ENCODE measurements around the gene KCNAB2.

Gene KCNAB2

DNA sequence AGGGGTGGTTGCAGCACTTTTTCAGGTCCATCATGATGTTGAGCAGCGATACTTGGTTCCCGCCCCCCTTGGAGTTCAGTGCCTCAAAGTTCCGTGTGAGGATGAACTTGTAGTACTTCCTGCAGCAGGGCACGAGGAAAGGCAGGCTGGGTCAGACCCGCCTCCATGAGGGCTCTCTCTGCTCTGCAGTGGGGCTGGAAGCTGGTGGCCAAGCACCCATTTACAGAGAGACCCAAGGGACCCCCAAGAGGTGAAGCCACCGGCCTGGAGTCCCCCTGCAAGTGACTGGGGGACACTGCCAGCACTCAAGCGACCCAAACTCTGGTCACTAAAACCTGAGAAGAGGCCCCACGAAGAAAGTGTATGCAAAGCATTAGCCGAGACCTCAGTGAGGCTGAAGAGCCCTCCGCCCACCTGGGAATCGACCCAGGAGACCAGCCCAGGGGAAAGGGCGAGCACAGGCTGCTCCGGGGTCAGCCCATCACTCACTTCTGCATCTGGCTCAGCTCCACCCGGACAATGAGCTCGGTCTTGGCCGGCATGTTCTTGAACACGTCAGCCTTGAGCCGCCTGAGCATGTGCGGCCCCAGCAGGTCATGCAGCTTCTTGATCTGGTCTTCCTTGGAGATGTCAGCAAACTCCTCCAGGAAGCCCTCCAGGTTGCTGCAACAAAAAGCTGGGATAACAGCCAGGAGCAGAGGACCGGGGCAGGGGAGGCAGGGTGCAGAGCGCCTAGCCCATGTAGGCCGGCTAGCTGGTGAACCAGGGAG is 89.2 kb downstream of the KCNAB2 start:
- DNase-seq: no peak

DNA sequence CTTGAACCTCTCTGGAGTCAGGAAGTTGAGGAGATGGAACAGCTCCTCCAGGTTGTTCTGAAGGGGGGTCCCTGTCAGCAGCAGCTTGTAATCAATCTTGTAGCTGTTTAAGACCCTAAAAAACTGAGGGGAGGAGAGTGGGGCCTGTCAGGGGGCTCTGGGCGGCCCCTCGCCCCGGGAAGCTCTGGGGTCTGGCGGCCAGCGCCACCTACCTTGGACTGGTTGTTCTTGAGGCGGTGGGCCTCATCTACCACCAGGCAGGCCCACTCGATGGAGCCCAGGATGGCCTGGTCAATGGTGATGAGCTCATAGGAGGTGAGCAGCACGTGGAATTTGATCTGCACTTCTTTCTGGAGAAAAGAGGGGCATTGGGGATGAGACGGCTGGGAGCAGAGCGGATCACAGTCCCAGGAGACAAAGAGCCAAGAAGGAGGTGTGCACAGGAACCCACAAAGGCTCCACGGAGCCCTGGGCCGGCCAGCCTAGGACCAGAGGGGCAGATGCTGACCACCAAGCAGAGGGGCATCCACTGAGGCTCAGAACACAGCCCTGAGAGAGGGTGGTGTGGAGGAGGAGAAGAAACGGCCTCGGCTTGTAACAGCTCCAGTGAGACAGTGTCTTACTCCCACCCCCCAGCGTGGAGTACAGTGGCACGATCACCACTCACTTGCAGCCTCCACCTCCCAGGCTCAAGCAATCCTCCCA is 91.0 kb downstream of the KCNAB2 start:
- DNase-seq: no peak

DNA sequence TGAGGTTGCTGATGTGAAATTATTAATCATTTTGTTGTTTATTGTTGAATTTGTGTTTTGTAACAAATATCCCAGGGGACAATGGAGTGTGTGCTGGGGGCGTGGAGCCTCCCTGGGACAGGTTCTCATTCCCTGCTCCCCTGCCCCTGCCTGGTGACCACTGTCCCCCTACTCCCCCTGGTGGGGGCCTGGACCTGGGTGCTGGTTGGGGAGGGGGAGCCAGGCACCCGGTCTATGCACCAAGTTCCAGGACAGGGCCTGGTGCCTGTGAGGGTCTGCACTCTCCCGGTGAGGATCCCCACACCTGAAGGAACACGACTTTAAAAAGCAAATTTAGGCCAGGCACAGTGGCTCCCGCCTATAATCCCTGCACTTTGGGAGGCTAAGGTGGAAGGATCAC is 92.1 kb downstream of the KCNAB2 start:
- DNase-seq: no peak

DNA sequence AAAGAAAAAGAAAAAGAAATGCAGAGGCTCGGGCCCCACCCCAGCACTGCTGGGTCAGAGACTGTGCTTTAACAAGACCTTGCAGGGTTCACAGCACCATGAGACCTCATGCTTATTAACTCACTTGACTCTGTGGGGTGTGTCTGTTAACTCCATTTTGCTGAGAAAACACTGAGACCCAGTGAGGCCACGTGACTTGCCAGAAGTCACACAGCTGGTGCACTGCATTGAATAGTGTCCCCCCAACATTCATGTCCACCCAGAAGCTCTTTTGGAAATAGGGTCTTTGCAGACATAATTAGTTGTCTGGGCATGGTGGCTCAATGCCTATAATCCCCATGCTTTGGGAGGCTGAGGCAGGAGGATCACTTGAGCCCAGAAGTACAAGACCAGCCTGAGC is 94.7 kb downstream of the KCNAB2 start:
- no peak for DNase-seq

DNA sequence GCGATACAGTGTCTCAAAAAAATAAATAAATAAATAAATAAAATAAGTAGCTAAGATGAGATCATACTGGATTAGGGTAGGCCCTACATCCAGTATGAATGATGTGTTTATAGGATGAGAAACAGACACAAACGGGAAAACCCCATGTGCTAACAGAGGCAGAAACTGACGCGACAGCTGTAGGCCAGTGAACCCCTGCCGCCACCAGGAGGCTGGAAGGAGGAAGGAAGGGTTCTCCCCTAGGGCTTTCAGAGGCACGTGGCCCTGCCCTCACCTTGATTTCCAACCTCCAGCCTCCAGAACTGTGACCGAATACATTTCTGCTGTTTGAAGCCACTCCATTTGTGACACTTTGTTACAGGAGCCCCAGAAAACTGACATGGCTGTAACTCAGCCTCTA is 95.9 kb downstream of the KCNAB2 start:
- DNase-seq: no peak

DNA sequence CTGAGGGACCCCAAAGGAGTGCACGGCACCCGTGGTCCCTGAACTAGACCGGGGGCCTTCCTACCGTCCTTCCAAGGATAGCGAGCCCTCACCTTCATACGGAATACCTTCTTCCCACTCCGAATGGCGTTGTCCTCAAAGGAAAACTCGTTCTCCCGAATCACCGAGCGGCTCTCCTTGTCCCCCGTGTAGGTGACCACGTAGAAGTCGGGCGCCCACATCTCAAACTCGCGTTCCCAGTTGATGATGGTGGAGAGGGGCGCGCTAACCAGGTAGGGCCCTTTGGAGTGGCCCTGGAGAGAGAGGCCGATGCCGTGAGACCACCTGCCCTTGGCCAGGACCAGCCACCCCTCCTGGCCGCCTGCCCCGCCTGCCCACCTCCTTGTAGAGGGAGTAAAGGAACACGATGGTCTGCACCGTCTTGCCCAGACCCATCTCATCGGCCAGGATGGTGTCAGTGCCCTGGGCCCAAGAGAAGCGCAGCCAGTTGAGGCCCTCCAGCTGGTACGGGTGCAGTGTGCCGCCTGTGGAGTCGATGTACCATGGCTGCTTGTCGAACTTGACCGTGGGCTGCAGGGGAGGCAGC is 96.4 kb downstream of the KCNAB2 start:
- DNase-seq: no peak

DNA sequence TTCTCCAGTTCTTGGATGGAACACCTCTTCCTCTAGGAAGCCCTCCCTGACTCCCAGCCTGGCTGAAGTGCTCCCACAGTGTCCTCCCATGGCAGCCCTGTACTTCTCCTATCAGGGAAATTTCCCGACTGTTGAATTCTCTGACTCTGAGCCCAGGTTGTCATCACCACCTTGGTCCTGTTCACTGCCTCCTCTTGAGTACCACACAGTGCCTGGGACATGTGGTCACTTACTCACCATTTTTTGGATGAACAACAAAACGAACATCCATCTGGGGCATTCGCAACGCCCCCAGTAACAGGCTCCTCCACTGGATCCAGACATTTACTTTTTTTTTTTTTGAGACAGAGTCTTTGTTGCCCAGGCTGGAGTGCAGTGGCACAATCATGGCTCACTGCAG is 97.0 kb downstream of the KCNAB2 start:
- no peak for DNase-seq

DNA sequence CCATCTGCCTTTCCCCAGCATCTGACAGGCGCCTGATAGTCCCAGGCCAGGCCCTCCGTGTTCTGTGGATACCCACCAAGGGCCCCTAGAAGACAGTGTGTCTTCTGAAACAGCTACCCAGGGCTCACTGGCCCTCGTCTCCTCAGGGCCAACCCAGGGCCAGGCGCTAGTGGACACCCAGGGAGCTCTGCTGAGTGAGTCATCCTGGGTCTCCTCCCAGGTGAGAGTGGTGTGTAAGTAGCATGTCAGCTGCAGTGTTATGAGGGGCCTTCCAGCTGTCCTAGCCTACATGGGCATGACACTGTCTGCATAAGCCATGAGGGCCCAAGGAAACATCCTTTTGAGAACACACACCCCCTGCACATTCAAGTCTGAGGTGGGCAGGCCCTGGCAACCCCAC is 97.7 kb downstream of the KCNAB2 start:
- peak; percentile 19 for DNase-seq

DNA sequence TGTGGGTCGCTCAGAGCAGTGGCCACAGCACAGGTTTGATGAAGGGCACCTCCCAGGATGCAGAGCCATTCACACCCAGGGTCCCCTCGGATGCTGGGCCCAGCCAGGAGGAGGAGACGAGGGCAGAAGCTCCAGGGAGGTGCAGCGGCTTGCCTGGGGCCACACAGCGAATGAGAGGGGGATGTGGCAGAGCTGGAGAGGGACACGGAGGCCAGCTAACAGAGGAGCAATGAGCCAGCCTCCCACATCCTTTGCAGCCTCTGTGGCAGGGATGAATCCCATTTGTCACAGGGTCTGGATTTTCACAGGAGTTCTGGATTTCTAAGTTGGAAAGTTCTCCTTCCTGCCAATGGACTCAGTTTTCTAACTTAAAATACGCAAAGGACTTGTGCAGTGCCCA is 98.5 kb downstream of the KCNAB2 start:
- no peak for DNase-seq

DNA sequence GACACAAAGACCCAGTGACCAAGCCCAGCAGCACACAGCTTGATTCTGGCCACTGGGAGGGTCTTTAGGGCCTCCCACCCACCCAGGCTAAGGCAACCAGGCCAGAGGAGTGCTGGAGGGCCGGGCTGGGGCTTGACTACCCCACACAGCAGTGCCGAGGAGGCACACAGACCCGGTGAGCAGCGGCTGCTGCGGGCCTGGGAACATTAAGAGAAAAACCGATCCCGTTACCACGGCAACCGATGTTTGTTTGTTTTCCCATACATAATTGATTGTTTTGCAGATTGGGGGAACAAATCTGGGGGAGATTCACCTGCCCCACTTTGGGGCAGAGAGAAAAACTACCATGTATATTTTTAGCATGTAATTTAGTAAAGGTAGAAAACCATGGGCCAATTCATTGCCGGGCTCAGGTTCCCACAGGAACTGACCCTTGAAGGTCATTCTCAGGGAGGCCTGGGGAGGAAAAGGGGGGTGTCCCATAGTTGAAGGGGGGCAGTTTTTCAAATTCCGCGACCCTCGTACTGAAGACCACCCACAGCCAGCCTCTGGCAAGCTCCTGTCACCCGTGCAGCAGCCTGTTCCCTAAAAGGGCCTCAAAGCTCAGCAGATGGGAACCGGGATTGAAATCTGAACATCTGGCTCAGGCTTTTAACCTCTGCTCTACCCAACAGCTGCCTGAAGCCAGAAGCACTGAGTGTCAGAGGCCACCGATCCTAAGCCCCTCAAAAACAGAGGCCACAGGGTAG is 99.1 kb downstream of the KCNAB2 start:
- DNase-seq: no peak

DNA sequence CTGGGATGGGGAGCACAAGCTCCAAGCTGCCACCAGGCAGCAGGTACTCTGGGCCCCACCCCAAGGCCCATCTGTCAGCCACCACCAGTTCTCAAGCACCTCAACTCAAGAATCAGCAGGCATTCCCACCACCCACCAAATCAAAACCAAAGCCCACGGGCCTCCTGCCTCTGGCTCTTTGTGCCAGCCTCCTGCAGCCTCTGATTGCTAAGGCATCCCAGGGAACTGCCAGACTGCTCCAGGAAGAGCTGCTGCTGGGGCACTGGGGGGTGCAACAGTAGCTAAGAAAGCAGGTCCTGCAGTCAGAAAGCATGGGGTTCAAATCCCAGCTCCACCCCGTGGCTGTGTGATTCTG is 99.7 kb downstream of the KCNAB2 start:
- DNase-seq: no peak

DNA sequence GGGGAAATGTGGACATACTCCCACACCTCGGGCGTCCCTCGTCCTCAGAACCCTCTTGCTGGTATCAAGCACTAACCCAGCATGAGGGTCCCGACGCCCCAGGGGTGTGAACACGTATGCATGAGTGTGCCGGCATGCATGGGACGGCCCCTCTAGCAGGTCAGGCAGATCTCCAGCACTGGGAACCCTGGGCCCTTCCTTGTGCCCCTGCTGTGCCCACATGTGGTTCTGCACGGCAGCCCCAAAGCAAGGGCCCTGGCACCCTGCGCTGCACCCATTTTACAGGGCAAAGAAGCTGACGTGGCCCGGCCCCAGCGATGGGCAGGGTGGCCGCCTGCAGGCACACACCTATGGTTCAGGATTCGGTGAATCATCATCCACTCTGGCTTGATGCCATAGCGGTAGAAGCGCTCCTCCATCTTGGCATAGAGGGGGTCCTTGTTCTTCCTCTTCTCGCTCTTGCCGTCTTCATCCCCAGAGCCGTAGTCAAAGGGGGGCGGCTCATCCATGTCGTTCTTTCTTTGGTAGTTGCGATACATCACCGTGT is 100.2 kb downstream of the KCNAB2 start:
- no peak for DNase-seq

DNA sequence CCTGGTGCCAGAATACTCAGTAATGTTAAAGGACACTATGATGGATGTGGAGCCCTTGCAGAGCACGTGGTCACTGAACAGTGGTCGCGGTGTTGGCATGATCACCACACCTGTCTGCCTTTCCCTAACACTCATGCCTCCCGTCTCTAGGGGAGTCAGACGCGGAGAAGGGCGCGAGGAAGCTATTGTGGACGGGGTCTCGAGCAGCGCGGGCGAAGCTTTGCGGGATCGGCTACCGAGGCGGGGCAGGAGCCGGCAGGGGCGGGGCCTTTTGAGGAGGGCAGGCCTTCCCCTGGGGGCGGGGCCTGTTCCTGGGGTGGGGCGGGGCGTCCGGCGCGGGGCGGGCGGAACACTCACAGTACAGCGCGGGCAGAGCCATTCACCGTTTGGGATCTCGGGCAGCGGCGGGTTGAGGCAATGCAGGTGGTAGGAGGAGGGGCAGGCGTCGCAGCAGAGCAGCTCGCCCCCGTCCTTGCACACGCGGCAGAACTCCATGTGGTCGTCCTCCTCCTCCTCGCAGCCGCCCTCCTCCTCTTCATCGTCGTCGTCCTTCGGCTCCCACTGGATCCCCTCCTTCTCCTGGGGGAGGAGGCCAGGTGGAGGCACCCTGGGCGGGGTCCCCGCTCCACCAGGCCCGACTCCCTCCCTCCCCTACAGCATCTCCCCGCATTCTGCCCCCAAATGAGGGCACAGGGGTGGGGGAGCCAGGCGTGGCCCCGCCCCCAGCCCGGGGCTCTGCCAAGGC is 103.0 kb downstream of the KCNAB2 start:
- DNase-seq: no peak

DNA sequence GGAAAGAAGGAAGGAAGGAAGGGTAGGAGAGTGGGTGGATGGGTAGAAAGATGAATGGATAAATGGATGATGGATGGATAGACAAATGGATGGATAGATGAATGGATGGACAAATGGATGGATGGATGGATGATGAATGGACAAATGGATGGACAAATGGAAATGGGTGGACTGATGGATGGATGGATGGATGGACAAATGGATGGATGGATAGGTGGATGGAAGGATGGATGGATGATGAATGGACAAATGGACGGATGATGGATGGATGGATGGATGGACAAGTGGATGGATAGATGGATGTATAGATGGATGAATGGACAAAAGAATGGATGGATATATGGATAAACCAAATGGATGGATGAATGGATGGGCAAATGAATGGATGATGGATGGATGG is 103.9 kb downstream of the KCNAB2 start:
- no peak for DNase-seq

DNA sequence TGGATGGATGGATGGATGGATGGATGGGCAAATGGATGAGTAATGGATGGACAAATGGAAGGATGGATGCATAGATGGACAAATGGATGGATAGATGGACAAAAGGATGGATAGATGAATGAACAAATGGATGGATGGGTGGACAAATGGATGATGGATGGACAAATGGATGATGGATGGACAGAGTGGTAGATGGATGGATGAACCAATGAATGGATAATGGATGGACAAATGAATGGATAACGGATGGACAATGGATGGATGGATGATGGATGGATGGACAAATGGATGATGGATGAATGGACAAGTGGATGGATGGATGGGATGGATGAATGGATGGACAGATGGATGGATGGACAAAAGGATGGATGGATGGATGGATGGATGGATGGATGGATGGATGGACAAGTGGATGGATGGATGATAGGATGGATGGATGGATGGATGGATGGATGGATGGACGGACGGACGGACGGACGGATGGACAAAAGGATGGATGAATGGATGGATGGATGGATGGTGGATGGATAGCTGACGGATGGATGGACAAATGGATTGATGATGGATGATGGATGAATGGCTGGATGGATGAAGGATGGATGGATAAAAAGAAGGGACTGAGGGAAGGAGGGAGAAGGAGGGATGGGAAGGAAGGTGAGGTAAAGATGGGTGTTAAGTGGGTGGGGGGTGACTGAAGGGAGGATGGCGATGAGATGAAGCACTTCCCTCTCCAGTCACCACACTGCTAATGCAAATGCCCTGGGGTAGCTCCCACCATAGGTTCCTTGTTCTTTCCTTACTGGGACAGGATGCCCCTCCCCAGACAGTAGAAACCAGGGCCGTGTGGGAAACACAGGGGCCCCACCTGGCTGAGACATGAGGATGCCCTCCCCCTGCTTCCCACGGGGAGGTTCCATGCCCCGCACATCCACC is 104.6 kb downstream of the KCNAB2 start:
- no peak for DNase-seq
